ENCODE results near the gene CENPH.
"Not testable (repeated sequence)": the region's sequence is repeated elsewhere in the genome, so short reads cannot be mapped to it uniquely, and the experiment has no call there.

DNA sequence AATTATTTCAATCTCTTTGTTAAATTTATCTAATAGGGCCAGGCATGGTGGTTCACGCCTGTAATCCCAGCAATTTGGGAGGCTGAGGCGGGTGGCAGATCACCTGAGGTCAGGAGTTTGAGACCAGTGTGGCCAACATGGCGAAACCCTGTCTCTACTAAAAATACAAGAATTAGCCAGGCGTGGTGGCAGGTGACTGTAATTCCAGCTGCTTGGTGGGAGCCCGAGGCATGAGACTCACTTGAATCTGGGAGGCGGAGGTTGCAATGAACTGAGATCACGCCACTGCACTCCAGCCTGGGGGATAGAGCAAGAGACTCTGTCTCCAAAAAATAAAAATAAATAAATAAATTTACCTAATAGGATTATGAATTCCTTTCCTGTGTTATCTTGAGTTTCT lies 40.8 kb upstream of the CENPH start:
- TF ChIP-seq, protein P1, sequence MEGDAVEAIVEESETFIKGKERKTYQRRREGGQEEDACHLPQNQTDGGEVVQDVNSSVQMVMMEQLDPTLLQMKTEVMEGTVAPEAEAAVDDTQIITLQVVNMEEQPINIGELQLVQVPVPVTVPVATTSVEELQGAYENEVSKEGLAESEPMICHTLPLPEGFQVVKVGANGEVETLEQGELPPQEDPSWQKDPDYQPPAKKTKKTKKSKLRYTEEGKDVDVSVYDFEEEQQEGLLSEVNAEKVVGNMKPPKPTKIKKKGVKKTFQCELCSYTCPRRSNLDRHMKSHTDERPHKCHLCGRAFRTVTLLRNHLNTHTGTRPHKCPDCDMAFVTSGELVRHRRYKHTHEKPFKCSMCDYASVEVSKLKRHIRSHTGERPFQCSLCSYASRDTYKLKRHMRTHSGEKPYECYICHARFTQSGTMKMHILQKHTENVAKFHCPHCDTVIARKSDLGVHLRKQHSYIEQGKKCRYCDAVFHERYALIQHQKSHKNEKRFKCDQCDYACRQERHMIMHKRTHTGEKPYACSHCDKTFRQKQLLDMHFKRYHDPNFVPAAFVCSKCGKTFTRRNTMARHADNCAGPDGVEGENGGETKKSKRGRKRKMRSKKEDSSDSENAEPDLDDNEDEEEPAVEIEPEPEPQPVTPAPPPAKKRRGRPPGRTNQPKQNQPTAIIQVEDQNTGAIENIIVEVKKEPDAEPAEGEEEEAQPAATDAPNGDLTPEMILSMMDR (IDR thresholded peaks at IDR 0.05) = not testable (repeated sequence)
- TF ChIP-seq POLR2A (IDR thresholded peaks at IDR 0.05) = not testable (repeated sequence)

Measured in esophagus squamous epithelium (tissue), 4 donors.